Measurements from ENCODE around the gene PRKG1. TPM values are rescaled to one million over a fixed set of nuclear protein-coding genes. Genes with fewer than 3 reads are reported as not detected.

Gene PRKG1
- total RNA-seq, 1 experiment from 2014 or later: 10.4 TPM

DNA sequence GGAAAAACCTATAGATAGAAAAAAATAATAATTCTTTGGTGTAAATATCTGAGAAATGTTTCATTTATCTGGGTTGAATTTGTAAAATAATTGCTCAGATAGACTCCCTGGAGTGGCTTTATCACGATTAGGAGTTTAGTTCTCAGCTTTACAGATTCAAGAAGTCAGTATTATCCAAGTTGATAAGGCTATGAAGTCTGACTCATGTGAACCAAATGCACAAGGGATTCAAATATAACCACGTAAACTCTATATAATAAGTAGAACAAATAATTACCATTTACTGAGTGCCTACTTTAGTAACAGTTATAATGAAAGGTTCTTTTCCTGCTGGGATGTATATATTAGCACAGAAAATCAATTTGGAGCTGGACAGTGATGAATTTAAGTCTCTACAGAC lies 290.4 kb downstream of the PRKG1 start:
- Histone ChIP-seq H3K79me1 (ENCODE audit: insufficient read depth, low read depth, low read length, poor library complexity, severe bottlenecking) (no peaks in the 10 kb centered on the region), H3K14ac (ENCODE audit: insufficient read depth, low read length) (no peak overlapping the region), H2AFZ (ENCODE audit: low read length) (no peak overlapping the region), H2BK5ac (ENCODE audit: insufficient read length, low read length) (no peak overlapping the region), H3K18ac (ENCODE audit: insufficient read length, low read depth, low read length) (no peak overlapping the region), H3K23me2 (ENCODE audit: insufficient read length, low read depth, low read length, poor library complexity, severe bottlenecking) (no peaks in the 10 kb centered on the region), H3K23ac (ENCODE audit: insufficient read length, low read depth, low read length) (no peak overlapping the region), H3T11ph (ENCODE audit: low read length) (no peak overlapping the region), H3K4me1 (ENCODE audit: insufficient read depth, low read length) (peaks cover 3% of the 10 kb centered on the region; the same call in 1 of the 2 replicates), H3K4ac (ENCODE audit: low read depth, low read length) (no peak overlapping the region), H2BK120ac (ENCODE audit: low read depth, low read length, poor library complexity, severe bottlenecking) (no peak overlapping the region), H3K56ac (ENCODE audit: insufficient read length, low read depth, low read length) (no peak overlapping the region), H4K8ac (replicated peaks; ENCODE audit: insufficient read length, low read depth, low read length) (no peak overlapping the region), H2BK15ac (ENCODE audit: low read depth, low read length) (no peak overlapping the region), H4K5ac (ENCODE audit: insufficient read length, low read depth, low read length) (no peak overlapping the region), H2AK5ac (ENCODE audit: insufficient read length, low read length) (no peak overlapping the region), H3K27ac (ENCODE audit: insufficient read length, low read depth, low read length) (no peak overlapping the region), H3K4me2 (ENCODE audit: insufficient read depth, insufficient read length, low read length) (no peak overlapping the region), H3K9me3 (ENCODE audit: control insufficient read depth, low read depth, low read length) (no peaks in the 10 kb centered on the region), H2BK12ac (ENCODE audit: insufficient read length, low read depth, low read length) (no peak overlapping the region), H4K91ac (ENCODE audit: insufficient read length, low read depth, low read length) (no peak overlapping the region), H2BK20ac (ENCODE audit: low read depth, low read length, poor library complexity, severe bottlenecking) (no peak overlapping the region), H3K27me3 (ENCODE audit: insufficient read depth, low read length) (no peaks in the 10 kb centered on the region), H3K9ac (ENCODE audit: extremely low read depth, insufficient read length, low read length) (no peak overlapping the region), H4K20me1 (ENCODE audit: control insufficient read depth, insufficient read depth, insufficient read length) (no peaks in the 10 kb centered on the region), H3K79me2 (ENCODE audit: insufficient read depth, low read length) (no peaks in the 10 kb centered on the region)
- TF ChIP-seq, protein P1, sequence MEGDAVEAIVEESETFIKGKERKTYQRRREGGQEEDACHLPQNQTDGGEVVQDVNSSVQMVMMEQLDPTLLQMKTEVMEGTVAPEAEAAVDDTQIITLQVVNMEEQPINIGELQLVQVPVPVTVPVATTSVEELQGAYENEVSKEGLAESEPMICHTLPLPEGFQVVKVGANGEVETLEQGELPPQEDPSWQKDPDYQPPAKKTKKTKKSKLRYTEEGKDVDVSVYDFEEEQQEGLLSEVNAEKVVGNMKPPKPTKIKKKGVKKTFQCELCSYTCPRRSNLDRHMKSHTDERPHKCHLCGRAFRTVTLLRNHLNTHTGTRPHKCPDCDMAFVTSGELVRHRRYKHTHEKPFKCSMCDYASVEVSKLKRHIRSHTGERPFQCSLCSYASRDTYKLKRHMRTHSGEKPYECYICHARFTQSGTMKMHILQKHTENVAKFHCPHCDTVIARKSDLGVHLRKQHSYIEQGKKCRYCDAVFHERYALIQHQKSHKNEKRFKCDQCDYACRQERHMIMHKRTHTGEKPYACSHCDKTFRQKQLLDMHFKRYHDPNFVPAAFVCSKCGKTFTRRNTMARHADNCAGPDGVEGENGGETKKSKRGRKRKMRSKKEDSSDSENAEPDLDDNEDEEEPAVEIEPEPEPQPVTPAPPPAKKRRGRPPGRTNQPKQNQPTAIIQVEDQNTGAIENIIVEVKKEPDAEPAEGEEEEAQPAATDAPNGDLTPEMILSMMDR (conservative IDR thresholded peaks at IDR 0.05): no peak
- no peaks in the 10 kb centered on the region for H3K9me3 Mint-ChIP-seq
- DNase-seq: no peak
- no peaks in the 10 kb centered on the region for H3K36me3 Mint-ChIP-seq (ENCODE audit: insufficient read depth in 1 of 3, low read depth in 3 of 3)
- H3K4me1 Mint-ChIP-seq: peaks cover 33 to 54% of the 10 kb centered on the region in 2 experiments
- no peaks in the 10 kb centered on the region for H3K27me3 Mint-ChIP-seq (ENCODE audit: low read depth)
- WGBS (ENCODE audit: extremely low coverage, insufficient read length, low lambda C conversion rate): no CpG with 5 or more reads among the region's 2 CpGs
- no peak overlapping the region for H3K4me3 Mint-ChIP-seq
- H3K27ac Mint-ChIP-seq: no peak overlapping the region

Measured in H9 (cell line).